ENCODE results near the gene ALDH1L1. TPM values are rescaled to one million over a fixed set of nuclear protein-coding genes. Genes with fewer than 3 reads are reported as not detected.
A peak's percentile ranks its signal among the peaks of the same experiment; 100 is the strongest.

The ALDH1L1 gene
- total and polyA plus RNA-seq, 2 experiments from 2014 or later: 1.0 to 1.3 TPM

- Mint-ChIP-seq H3K36me3 (ENCODE audit: low read depth) (no peaks in the 10 kb centered on the region), H3K4me1 (no peaks in the 10 kb centered on the region; the same call in 2 of the 3 replicates), H3K27ac (no peak overlapping the region), H3K27me3 (ENCODE audit: insufficient read depth, low read depth, poor library complexity) (peaks cover 2% of the 10 kb centered on the region), H3K4me3 (no peak overlapping the region), H3K9me3 (no peaks in the 10 kb centered on the region)
- Histone ChIP-seq H4K20me1 (replicated peaks; ENCODE audit: insufficient read depth) (no peaks in the 10 kb centered on the region), H3K79me2 (replicated peaks; ENCODE audit: insufficient read depth) (no peaks in the 10 kb centered on the region), H3F3A (replicated peaks; ENCODE audit: low read depth) (no peaks in the 10 kb centered on the region), H3K4me3 (no peak overlapping the region), H2AFZ (no peak overlapping the region), H3K4me2 (no peak overlapping the region), H3K27ac (ENCODE audit: low read depth) (no peak overlapping the region), H3K9me2 (ENCODE audit: insufficient read depth) (peaks cover 3% of the 10 kb centered on the region; the same call in 1 of the 2 replicates), H3K27me3 (ENCODE audit: insufficient read depth) (no peaks in the 10 kb centered on the region), H3K4me1 (ENCODE audit: insufficient read depth) (no peaks in the 10 kb centered on the region), H3K36me3 (ENCODE audit: insufficient read depth) (no peaks in the 10 kb centered on the region)
- peak; percentile 61; the same call in 2 of the 3 replicates for ATAC-seq
- DNase-seq (ENCODE audit: low spot score): no peak
- TF ChIP-seq CREB1 (CRISPR knock-in tag; IDR thresholded peaks at IDR 0.05; ENCODE audit: low read depth) (no peak), ZNF114 (CRISPR knock-in tag; IDR thresholded peaks at IDR 0.05) (no peak), ZNF331 (CRISPR knock-in tag; IDR thresholded peaks at IDR 0.05; ENCODE audit: low read depth) (no peak), REST (IDR thresholded peaks at IDR 0.05; ENCODE audit: unreplicated experiment) (no peak), NANOG (IDR thresholded peaks at IDR 0.05; ENCODE audit: borderline replicate concordance) (no peak), EZH2phosphoT487 (IDR thresholded peaks at IDR 0.05; ENCODE audit: unreplicated experiment) (no peak), JUNB (IDR thresholded peaks at IDR 0.05; ENCODE audit: unreplicated experiment) (no peak), EZH2 (IDR thresholded peaks at IDR 0.05; ENCODE audit: low read depth, unreplicated experiment) (no peak)
- TF ChIP-seq, protein P1, sequence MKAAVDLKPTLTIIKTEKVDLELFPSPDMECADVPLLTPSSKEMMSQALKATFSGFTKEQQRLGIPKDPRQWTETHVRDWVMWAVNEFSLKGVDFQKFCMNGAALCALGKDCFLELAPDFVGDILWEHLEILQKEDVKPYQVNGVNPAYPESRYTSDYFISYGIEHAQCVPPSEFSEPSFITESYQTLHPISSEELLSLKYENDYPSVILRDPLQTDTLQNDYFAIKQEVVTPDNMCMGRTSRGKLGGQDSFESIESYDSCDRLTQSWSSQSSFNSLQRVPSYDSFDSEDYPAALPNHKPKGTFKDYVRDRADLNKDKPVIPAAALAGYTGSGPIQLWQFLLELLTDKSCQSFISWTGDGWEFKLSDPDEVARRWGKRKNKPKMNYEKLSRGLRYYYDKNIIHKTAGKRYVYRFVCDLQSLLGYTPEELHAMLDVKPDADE (IDR thresholded peaks at IDR 0.05): no peak
These were observed 37.7 kb downstream of the ALDH1L1 start for GRCh38 chr3:126142652-126143051.

GRCh38 chr3:126137490-126138130 lies 42.8 kb downstream of the ALDH1L1 start:
- Histone ChIP-seq H3K79me2 (replicated peaks; ENCODE audit: insufficient read depth) (no peaks in the 10 kb centered on the region), H3K4me2 (no peak overlapping the region), H3K27me3 (ENCODE audit: insufficient read depth) (no peaks in the 10 kb centered on the region), H3K27ac (ENCODE audit: low read depth) (no peak overlapping the region), H3K4me3 (no peak overlapping the region), H2AFZ (no peak overlapping the region), H3K4me1 (ENCODE audit: insufficient read depth) (no peaks in the 10 kb centered on the region), H3F3A (replicated peaks; ENCODE audit: low read depth) (no peaks in the 10 kb centered on the region), H3K9me2 (ENCODE audit: insufficient read depth) (no peaks in the 10 kb centered on the region), H3K36me3 (ENCODE audit: insufficient read depth) (no peaks in the 10 kb centered on the region), H4K20me1 (replicated peaks; ENCODE audit: insufficient read depth) (no peaks in the 10 kb centered on the region)
- peaks cover 17% of the 10 kb centered on the region for H3K27me3 Mint-ChIP-seq (ENCODE audit: insufficient read depth, low read depth, poor library complexity)
- no peaks in the 10 kb centered on the region for H3K9me3 Mint-ChIP-seq
- DNase-seq (ENCODE audit: low spot score): no peak
- H3K27ac Mint-ChIP-seq: no peak overlapping the region
- H3K4me3 Mint-ChIP-seq: no peak overlapping the region; the same call in 2 of the 3 replicates
- no peak for ATAC-seq
- peaks cover 15% of the 10 kb centered on the region for H3K4me1 Mint-ChIP-seq
- H3K36me3 Mint-ChIP-seq (ENCODE audit: low read depth): no peaks in the 10 kb centered on the region
- TF ChIP-seq POLR2AphosphoS5 (IDR thresholded peaks at IDR 0.05; ENCODE audit: low read depth): no peak
- no peak for TF ChIP-seq ZNF114 (CRISPR knock-in tag; IDR thresholded peaks at IDR 0.05)
- no peak for TF ChIP-seq EZH2phosphoT487 (IDR thresholded peaks at IDR 0.05; ENCODE audit: unreplicated experiment)
- TF ChIP-seq JUNB (IDR thresholded peaks at IDR 0.05; ENCODE audit: unreplicated experiment): no peak
- no peak for TF ChIP-seq STAT1 (IDR thresholded peaks at IDR 0.05; ENCODE audit: unreplicated experiment)
- no peak for TF ChIP-seq CTCF (conservative IDR thresholded peaks at IDR 0.05; ENCODE audit: low read depth in 2 of 2)
- TF ChIP-seq NANOG (IDR thresholded peaks at IDR 0.05; ENCODE audit: borderline replicate concordance): no peak
- no peak for TF ChIP-seq REST (IDR thresholded peaks at IDR 0.05; ENCODE audit: unreplicated experiment)
- TF ChIP-seq, protein P1 (IDR thresholded peaks at IDR 0.05): no peak
- TF ChIP-seq EZH2 (IDR thresholded peaks at IDR 0.05; ENCODE audit: low read depth, unreplicated experiment): no peak
